Middle frontal gyrus (tissue), 1 donor: ENCODE data around the gene MEGF6.
A peak's percentile ranks its signal among the peaks of the same experiment; 100 is the strongest.
"Not testable (repeated sequence)": the region's sequence is repeated elsewhere in the genome, so short reads cannot be mapped to it uniquely, and the experiment has no call there.

Source experiments
- DNase-seq: peaks from one replicate; pipeline ENCODE4 v3.0.0-alpha.2; 2015; ENCODE audit warnings: low spot score; ENCODE audit errors: extremely low spot score

The MEGF6 gene

DNA sequence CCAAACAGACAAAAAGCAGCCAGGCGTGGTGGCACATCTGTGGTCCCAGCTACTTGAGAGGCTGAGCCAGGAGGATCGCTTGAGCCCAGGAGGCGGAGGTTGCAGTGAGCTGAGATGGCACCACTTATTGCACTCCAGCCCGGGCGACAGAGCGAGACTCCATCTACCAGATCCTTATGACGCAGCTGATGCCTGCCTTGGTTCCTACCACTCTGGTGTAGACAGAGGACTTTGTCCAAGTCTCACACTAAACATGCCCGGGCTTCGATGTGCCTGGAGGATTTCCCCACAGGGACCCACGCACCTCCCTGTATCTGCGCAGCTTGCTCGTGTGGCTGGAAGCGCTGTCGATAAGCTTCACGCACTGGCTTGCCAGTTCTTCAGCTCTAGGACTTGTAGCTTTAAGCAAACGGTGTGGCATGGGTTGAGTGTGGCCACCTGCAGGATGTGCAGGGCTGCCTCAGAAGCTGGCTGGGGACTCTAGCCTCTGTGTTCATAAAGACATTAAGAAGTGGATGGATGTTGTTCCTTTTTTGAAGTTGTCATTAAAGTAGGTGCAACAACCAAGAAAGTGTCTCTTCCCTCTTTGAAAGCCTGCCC lies 18.4 kb upstream of the MEGF6 start:
- no peak for DNase-seq

DNA sequence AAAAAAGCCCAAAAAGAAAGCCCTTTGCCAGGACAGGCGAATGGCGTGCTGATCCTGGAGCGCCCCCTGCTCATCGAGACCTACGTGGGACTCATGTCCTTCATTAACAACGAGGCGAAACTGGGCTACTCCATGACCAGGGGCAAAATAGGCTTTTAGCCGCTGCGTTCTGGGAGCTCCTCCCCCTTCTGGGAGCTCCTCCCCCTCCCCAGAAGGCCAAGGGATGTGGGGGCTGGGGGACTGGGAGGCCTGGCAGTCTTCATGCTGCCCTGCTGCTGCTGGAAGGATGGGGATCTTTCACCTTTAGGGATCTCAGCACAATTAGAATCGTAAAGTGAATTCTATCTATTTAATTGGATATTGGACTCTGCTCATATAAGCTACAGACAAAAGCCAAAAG lies 17.1 kb upstream of the MEGF6 start:
- DNase-seq = no peak

DNA sequence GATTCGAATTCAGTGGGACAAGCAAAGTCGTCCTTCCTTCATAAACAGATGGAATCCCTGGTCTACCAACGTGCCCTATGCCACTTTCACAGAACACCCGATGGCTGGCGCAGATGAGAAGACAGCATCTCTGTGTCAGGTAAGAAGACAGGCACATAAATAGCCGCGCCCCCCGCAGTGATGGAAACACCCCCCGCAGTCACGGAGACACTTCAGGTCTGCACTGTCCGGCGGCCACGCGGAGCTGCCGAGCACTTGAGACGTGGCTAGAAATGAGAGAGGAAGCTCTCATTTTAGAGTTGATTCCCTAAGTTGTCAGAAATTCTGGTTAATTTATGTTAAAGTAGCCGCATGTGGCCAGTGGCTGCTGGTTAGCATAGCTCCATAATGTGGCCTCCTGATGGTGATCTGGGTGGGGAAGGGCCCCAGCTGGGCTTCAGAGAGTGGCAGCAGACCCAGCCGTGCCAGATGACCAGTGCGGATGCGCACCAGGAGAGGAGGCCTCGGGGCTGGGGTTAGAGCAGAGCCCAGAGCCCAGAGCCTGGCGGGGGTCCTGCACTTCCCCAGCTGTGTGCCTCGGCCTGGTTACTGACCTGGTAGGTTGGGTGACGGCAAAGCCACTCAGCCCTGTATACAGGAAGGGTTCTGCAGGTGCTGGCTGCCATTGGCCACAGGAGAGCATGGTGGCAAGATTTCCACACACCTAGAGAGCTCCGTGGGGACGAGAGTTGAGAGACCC lies 16.4 kb upstream of the MEGF6 start:
- no peak for DNase-seq

DNA sequence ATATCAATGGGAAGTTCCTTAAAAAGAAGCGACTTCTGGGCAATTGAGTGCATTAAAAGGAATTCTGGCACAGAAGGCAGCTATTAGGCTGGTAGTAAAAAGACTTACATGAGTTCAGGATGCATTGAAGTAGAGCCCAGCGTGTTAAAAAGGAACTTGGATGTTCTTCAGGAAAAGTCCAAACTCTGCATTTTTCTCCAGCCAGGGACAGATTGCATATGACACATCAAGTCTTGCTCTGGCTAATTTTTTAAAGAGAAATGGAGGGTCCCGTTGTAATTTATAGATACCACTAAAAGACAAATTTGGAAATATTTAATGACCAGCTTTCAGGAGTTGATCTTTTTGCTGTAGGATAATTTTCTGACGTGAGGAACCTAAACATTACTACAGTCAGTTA lies 14.7 kb upstream of the MEGF6 start:
- DNase-seq = no peak

DNA sequence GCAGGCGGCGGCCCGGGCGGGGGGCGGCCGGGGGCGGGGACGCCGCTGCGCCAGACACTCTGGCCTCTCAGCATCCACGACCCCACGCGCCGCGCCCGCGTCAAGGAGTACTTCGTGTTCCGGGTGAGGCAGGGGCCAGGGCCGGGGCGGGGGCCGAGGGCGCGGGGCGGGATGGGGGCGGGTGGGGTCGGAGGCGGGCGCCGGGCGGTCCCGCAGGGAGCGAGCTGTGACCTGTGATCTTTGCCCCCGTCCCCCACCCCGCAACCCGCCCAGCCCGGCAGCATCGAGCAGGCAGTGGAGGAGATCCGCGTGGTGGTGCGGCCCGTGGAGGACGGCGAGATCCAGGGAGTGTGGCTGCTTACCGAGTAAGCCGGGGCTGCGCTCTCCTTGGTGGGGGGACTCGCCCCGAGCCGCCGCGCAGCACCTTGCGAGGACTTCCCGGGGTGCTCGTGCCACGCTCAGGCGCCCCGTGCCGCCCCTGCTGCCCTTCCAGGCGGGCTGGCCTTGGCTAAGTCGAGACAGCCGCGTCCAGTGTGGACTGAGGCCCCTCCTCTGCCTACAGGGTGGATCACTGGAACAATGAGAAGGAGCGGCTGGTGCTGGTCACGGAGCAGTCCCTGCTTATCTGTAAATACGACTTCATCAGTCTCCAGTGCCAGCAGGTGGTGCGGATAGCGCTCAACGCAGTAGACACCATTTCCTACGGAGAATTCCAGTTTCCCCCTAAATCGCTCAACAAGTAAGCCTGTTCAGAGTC lies 14.0 kb upstream of the MEGF6 start:
- no peak for DNase-seq

DNA sequence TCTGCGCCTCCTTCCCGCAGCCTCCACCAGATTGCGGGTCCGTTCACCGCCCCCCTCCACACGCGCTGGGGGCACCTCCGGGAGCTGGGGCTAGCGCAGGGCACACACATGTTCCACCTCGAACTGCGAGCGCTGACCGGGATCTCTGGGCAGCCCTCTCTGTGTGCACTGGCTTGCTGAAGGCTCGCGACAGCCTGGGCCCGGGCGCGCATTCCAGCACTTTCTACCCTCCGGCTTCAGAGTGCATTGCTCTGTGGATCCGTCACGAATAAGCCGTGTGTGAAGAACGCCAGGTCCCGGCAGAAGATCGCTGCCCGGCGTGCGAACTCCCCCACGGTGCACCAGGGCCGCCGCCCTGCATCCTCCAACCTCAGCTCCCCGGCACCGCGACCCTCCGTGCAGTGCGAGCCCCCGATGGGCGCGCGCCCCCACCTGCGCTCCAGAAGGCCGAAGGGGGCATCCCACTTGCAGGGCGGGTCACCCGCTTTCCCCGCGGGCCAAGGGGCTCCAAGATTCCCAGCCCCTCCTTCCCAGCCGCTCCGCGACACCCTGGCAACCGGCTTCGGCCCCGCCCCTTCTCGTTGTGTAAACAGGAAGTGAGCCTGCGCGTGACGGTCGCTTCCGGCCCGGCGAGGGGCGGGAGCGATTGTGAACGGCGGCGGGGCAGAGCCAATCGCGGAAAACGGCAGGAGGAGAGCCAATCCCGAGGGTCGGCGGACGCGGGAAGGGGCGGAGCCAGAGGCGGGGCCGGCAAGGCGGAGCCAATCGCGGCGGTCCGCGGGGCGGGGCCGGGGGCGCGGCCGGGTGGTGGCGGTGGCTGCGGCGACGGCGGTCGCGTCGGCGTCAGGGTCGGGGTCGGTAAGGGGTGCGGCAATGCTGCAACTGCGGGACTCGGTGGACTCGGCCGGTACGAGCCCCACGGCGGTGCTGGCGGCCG lies 13.2 kb upstream of the MEGF6 start, which contains the start of gene TPRG1L:
TPRG1L (plus strand) TSS at position 816 of the 937 bp plus-strand sequence; CDS start at position 874, 58 bp downstream.
- DNase-seq = peak; percentile 97

DNA sequence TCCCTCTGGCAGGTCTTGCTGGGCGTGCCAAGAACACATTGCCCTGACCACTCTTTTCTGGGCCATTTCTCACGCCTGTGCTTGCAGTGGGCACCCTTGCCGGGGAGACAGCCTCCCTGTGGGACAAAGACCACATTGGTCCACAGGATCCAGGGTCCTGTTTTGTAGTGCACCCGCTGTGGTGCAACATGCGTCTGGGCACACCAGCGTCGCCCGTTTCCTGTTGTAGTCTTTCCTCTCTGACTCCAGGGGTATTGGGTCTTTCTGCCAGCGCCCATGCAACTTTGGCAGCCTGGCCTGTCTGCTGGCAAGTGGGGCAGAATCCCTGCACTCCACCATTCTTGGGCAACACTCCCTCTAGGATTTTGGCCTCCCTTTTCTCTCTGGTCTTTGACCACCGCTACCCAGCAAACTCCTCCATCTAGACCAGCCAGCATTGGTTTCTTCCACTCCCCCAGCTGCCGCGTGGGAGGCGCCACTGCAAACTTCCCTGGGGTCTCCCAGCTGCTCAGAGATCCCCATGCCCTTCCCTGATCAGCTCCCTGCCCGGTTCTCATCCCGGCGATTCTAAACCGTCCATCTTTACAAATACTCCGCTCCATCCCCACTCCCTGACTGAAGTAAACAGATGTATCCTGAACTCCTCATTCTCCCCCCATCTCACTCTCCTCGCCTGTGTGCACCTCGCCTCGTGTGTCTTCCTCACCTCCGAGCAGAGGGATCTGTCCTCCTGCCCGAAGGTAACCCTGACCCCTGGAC lies 12.3 kb upstream of the MEGF6 start:
- DNase-seq = no peak

DNA sequence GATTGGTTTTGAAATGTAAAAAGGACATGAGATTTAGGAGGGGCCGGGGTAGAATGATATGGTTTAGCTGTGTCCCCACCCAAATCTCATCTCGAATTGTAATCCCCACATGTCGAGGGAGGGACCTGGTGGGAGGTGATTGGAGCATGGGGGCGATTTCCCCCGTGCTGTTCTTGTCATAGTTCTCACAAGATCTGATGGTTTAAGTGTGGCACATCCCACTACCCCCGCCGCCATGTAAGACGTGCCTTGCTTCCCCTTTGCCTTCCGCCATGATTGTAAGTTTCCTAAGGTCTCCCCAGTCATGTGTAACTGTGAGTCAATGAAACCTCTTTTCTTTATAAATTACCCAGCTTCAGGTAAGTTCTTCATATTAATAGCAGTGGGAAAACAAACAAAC lies 10.8 kb upstream of the MEGF6 start:
- DNase-seq = not testable (repeated sequence)

DNA sequence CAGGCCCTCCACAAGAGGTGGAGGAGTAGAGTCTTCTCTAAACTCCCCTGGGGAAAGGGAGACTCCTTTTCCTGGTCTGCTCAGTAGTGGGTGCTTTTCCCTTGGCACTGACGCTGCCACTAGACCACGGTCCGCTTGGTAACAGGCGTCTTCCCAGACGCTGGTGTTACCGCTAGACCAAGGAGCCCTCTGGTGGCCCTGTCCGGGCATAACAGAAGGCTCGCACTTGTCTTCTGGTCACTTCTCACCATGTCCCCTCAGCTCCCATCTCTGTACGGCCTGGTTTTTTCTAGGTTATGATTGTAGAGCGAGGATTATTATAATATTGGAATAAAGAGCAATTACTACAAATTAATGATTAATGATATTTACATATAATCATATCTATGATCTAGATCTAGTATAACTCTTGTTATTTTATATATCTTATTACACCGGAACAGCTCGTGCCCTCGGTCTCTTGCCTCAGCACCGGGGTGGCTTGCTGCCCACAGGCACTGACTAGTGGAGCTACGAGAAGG lies 9.9 kb upstream of the MEGF6 start:
- not testable (repeated sequence) for DNase-seq

DNA sequence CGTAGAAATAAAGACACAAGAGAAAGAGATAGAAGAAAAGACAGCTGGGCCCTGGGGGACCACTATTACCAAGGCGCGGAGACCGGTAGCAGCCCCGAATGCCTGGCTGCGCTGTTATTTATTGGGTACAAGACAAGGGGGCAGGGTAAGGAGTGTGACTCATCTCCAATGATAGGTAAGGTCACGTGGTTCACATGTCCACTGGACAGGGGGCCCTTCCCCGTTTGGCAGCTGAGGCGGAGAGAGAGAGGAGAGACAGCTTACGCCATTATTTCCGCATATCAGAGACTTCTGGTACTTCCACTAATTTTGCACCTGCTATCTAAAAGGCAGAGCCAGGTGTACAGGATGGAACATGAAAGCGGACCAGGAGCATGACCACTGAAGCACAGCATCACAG lies 9.4 kb upstream of the MEGF6 start:
- DNase-seq = no peak

DNA sequence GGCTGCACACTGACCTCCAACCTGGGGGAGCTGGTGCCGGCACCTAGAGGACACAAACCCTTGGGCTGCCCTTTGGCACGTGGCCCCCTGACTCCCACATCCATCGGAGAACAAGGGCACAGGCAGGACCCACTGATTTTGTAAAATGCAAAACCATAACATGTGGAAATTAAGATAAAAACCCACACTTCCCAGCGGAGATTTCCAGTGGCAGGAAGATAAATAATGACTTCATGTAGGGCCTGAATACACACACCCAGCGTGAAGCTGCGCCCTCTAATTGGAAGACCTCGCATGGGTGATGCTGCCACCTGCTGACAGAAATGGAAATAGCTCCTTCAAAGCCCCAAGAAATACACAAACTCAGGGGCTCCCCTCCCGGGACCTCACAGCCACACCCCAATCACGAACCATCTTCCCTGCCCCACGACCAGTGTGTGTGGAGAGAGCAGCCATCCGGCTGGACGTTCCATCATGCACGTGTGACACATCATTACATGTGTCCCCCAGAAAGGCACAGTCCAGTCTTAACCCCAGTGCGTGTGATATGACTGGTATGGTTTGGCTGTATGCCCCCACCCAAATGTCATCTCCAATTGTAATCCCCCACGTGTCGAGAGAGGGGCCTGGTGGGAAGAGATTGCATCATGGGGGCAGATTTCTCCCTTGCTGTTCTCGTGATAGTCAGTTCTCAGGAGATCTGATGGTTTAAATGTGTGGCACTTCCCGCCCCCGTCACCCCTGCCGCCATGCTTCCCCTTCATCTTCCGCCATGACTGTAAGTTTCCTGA lies 7.8 kb upstream of the MEGF6 start:
- peak; percentile 71 for DNase-seq

DNA sequence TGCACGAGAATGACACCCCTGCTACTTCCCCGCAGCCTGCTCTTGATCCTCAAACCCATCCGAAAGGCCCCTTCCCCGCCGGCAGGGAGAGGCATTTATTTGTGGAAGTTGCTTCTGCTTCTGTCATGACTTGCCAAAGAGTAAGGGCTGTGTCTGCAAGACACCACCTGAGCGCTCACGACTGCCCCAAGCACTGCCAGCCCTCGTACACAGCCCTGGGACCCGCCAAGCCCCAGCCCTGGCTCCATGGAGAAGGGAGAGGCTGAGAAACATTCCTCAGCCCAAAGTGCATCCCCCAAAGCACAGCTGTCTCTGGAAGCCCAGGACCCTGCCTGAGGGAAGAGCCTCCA lies 7.2 kb upstream of the MEGF6 start:
- no peak for DNase-seq

DNA sequence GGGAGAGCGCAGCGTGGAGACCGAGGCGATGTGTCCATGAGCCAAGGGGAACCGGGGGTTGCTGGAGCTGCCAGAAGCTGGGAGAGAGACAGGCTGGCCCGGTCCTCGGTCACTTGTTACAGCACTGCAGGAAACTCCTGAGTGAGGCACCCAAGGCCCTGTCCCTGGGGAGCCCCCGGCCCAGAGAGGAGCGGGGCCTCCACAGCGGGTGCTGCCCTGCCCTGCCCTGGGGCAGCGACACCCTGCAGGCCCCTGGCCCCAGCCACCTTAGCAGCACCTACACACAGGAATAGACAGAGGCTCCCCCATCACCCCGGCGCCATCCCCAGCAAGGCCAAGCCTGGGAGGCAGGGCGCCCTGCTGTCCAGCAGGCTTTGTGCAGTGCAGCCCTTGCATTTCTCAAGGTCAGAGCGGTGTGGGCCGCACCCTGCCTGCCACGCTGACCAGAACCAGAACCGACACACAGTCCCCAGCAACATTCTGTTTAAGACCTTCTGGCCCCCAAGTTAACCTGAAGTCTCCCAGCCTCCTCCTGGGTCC lies 6.6 kb upstream of the MEGF6 start:
- no peak for DNase-seq

DNA sequence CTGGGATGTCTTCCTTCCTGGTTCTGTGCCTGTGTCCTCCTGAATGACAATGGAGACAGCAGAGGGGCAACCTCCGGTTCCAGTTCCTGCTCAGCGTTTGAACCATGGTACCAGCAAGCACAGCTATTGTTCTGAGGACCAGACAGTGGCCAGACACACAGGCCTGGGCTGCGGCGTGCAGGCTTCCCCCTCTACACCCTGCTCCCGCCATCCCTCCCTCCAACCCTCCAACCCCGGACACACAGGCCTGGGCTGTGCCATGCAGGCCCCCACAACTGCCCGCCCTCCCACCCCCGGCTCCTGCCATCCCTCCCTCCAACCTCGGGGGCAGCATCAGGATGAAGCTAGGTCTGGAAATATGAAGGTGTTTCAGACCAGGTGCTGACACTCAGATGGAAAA lies 5.6 kb upstream of the MEGF6 start:
- no peak for DNase-seq

DNA sequence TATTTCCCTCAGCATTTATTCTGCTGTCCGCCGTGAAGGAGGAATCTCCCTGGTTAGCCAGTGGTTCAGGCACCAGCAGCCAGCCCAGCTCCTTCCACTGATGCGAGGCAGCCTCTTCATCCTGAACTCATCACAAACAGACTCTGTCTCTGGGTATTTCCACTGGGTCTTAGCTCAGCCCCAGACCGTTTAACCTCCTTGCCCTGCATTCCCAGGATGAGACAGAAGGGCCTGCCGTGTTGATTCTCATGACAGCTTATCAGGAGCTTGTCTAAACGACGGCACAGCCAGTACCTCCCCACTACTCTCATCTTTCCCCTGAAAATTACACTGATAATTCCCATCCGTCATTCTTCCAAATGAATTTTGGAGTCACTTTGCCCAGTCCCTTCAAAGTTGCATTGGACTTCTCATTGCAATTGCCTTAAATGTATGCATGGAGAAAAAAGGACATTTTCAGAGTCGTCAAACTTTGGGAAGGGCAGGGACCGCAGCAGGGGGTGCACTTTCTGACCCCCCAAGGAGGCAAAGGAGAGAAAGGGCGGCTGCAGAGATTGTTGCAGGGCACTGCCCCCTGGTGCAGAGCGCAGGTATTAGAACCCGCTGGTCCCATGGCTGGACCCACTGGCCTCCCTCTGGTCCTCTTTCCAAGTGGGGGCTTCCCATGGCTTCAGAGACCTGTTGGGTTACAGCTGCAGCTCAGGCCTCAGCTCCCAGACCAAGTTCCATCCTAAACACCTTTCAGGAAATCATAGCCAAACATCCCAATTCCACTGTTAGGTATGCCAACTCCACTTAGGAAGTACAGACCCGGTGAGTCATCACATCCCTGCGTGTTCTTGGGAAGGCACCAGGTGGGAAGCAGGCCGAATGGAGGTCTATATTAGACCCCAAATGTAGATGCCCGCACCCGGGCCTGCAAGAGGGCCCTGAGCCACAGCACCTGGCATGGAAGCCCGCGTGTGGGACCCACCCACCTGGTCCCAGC lies 3.7 kb upstream of the MEGF6 start:
- DNase-seq = no peak

DNA sequence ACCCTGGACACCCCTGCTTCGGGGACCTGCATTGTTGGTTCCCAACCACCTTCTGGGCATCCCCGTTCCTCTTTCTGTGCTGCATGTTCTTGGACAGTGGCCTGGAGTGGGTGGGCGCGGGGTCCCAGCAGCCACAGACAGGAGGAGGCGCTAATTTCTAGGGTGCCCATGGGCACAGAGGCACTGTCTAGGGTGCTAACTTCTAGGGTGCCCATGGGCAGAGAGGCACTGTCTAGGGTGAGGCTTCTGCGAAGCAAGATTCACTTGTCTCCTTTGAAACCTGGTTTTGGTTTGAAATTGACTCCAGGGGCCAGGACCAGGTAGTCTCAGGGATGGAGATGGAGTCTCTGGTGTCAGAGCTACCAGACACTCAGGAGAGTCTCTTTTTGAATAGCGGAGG lies 815 bp upstream of the MEGF6 start:
- no peak for DNase-seq

DNA sequence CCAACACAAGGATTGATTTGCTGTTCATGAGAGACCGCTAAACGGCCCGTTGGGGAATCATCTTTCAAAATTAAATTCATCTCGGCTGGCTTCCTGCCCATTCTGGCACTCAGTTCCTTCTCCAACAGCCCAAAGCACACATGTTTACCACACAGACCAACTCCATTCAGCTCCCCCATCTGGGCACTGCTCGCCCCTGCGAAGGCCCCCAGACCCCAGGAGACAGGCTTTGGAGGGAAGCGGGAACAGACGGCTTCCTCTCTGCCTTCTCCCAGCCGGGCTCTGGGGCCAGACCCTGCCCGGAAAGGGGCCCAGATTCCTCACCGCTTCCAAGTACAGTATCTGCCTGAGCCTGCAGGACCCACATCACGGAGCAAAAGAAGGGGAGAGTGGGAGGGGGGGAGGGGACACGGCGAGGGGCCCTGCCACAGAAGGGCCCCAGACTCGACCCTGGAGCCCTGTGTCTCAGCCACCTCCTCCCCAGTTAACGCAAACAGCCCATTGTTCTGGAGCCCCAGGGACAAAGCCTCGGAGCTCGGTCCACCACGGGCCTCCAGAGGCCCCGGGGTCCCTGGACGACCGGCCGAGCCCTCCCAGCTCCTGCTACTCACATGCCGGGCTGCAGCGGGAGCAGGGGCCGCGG lies 660 bp downstream of the MEGF6 start:
- DNase-seq = no peak
